Nephron progenitor cell (in vitro differentiated cells): Measurements from ENCODE around the gene CACFD1.

ENCODE experiments used
- DNase-seq: peaks from one replicate; pipeline ENCODE4 v3.0.0; 2021
- H3K27ac Mint-ChIP-seq: 2 replicates; pipeline ENCODE4 v1.8.0; 2021; ENCODE audit warnings: mild to moderate bottlenecking, moderate library complexity, mixed read lengths
- H3K27me3 Mint-ChIP-seq: 2 replicates; pipeline ENCODE4 v1.8.0; 2021; ENCODE audit warnings: mild to moderate bottlenecking, low read depth, mixed read lengths; ENCODE audit not compliant: poor library complexity
- H3K36me3 Mint-ChIP-seq: 2 replicates; pipeline ENCODE4 v1.8.0; 2021; ENCODE audit warnings: low read depth, mixed read lengths
- H3K4me1 Mint-ChIP-seq: 2 replicates; pipeline ENCODE4 v1.8.0; 2021; ENCODE audit warnings: mixed read lengths
- H3K4me3 Mint-ChIP-seq: 2 replicates; pipeline ENCODE4 v1.8.0; 2021; ENCODE audit warnings: mild to moderate bottlenecking, moderate library complexity, mixed read lengths
- H3K9me3 Mint-ChIP-seq: 2 replicates; pipeline ENCODE4 v1.8.0; 2021; ENCODE audit warnings: mild to moderate bottlenecking, moderate library complexity, mixed read lengths
- TF ChIP-seq, protein P1 (sequence below): fragments of 200-600 bp; sonication (generic); IDR thresholded peaks from 2 replicates; pipeline ENCODE4 v1.5.0; 2021; ENCODE audit warnings: antibody characterized with exemption

Gene CACFD1

GRCh38 chr9:133518706-133519449 is 59.1 kb downstream of the CACFD1 start:
- Mint-ChIP-seq H3K27me3 (peaks cover 3% of the 10 kb centered on the region), H3K4me3 (no peak overlapping the region), H3K27ac (no peak overlapping the region), H3K4me1 (peaks cover 74% of the 10 kb centered on the region), H3K36me3 (no peaks in the 10 kb centered on the region), H3K9me3 (no peaks in the 10 kb centered on the region)
- no peak for DNase-seq
- TF ChIP-seq, protein P1, sequence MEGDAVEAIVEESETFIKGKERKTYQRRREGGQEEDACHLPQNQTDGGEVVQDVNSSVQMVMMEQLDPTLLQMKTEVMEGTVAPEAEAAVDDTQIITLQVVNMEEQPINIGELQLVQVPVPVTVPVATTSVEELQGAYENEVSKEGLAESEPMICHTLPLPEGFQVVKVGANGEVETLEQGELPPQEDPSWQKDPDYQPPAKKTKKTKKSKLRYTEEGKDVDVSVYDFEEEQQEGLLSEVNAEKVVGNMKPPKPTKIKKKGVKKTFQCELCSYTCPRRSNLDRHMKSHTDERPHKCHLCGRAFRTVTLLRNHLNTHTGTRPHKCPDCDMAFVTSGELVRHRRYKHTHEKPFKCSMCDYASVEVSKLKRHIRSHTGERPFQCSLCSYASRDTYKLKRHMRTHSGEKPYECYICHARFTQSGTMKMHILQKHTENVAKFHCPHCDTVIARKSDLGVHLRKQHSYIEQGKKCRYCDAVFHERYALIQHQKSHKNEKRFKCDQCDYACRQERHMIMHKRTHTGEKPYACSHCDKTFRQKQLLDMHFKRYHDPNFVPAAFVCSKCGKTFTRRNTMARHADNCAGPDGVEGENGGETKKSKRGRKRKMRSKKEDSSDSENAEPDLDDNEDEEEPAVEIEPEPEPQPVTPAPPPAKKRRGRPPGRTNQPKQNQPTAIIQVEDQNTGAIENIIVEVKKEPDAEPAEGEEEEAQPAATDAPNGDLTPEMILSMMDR: no peak

- Mint-ChIP-seq H3K4me3 (no peak overlapping the region), H3K27me3 (peaks cover 3% of the 10 kb centered on the region), H3K4me1 (peaks cover 77% of the 10 kb centered on the region), H3K9me3 (no peaks in the 10 kb centered on the region), H3K27ac (no peak overlapping the region), H3K36me3 (no peaks in the 10 kb centered on the region)
- TF ChIP-seq, protein P1: no peak
- no peak for DNase-seq
Observed at GRCh38 chr9:133519693-133520092, 59.9 kb downstream of the CACFD1 start.

- H3K27ac Mint-ChIP-seq: no peak overlapping the region
- no peak overlapping the region for H3K4me3 Mint-ChIP-seq
- no peaks in the 10 kb centered on the region for H3K9me3 Mint-ChIP-seq
- DNase-seq: no peak
- H3K27me3 Mint-ChIP-seq: peaks cover 3% of the 10 kb centered on the region
- peaks cover 77% of the 10 kb centered on the region for H3K4me1 Mint-ChIP-seq
- H3K36me3 Mint-ChIP-seq: no peaks in the 10 kb centered on the region
- TF ChIP-seq, protein P1: no peak
Observed at GRCh38 chr9:133520121-133520835, 60.5 kb downstream of the CACFD1 start.
